Measurements from ENCODE around the gene HOXD11.

HOXD11 gene

GRCh38 chr2:176158855-176159662, 52.0 kb downstream of the HOXD11 start:
- ATAC-seq (ENCODE audit: insufficient read depth, low read depth) (no peak), DNase-seq (no peak)
- no peak overlapping the region for H3K4me3 ChIP-seq (ENCODE audit: low read depth in 1 of 2, low read length in 2 of 2)
- no peaks in the 10 kb centered on the region for H3K4me1 ChIP-seq (ENCODE audit: insufficient read depth, low read length)
- peaks cover 4% of the 10 kb centered on the region for H3K27me3 ChIP-seq (ENCODE audit: insufficient read depth, low read length, poor library complexity)
- H3K79me2 ChIP-seq (ENCODE audit: insufficient read depth, low read length): no peaks in the 10 kb centered on the region
- H3K36me3 ChIP-seq (ENCODE audit: insufficient read depth, low read length): no peaks in the 10 kb centered on the region
- H3K27ac ChIP-seq (ENCODE audit: low read length): no peak overlapping the region
- TF ChIP-seq CTCF (IDR thresholded peaks at IDR 0.05; ENCODE audit: borderline replicate concordance, extremely low read depth, low read length, poor library complexity, severe bottlenecking): no peak
- no peak for TF ChIP-seq EZH2 (IDR thresholded peaks at IDR 0.05; ENCODE audit: borderline replicate concordance, low read depth, low read length, severe bottlenecking)
- no peak overlapping the region for H3K4me2 ChIP-seq (ENCODE audit: insufficient read depth, low read length)
- no peak overlapping the region for H2AFZ ChIP-seq (ENCODE audit: low read depth, low read length)
- H3K9ac ChIP-seq (ENCODE audit: low read depth, low read length): no peak overlapping the region
- no peaks in the 10 kb centered on the region for H3K9me3 ChIP-seq (ENCODE audit: insufficient read depth, low read length, severe bottlenecking)
- no peaks in the 10 kb centered on the region for H4K20me1 ChIP-seq (ENCODE audit: insufficient read depth, low read length)

All from DND-41 (cell line).